K562 (cell line): ENCODE measurements around the gene DYSF.

Experiments used
- ATF7 ChIP-seq: fragments of 450-650 bp; IDR thresholded peaks from 2 replicates; pipeline ENCODE4 v1.7.1; 2014; ENCODE audit warnings: mild to moderate bottlenecking, moderate library complexity
- E2F4 ChIP-seq: sonication (generic); formaldehyde crosslinking; IDR thresholded peaks from 2 replicates; pipeline ENCODE4 v1.8.0; 2022; ENCODE audit warnings: mild to moderate bottlenecking, low read depth, missing genetic modification reagents
- POLR2A ChIP-seq: fragments of 450-650 bp; conservative IDR thresholded peaks from 2 replicates; pipeline ENCODE4 v1.6.1; 2016
- SMARCA4 ChIP-seq: fragments of 450-650 bp; IDR thresholded peaks from 2 replicates; pipeline ENCODE4 v1.6.1; 2016
- SP1 ChIP-seq: sonication (generic); formaldehyde crosslinking; IDR thresholded peaks from 2 replicates; pipeline ENCODE4 v1.8.1; 2022; ENCODE audit warnings: mild to moderate bottlenecking, missing genetic modification reagents
- ZNF41 ChIP-seq: fragments of 250-450 bp; sonication (Bioruptor Pico); conservative IDR thresholded peaks from 2 replicates; pipeline ENCODE4 v1.4.0; 2020; ENCODE audit warnings: mild to moderate bottlenecking
- TF ChIP-seq, protein P1 (sequence below): sonication (generic); formaldehyde crosslinking; IDR thresholded peaks from 2 replicates; pipeline ENCODE4 v1.8.0; 2022; ENCODE audit warnings: mild to moderate bottlenecking, missing genetic modification reagents
- TF ChIP-seq, protein P2 (sequence below): fragments of 200-800 bp; sonication (Bioruptor generic); IDR thresholded peaks from 2 replicates; pipeline ENCODE4 v1.6.1; 2016; ENCODE audit warnings: missing genetic modification characterization, missing compliant biosample characterization
- TF ChIP-seq, protein P3 (sequence below): fragments of 450-650 bp; conservative IDR thresholded peaks from 2 replicates; pipeline ENCODE4 v1.6.1; 2016; ENCODE audit warnings: missing genetic modification characterization, low read depth, mild to moderate bottlenecking, control low read depth, missing compliant biosample characterization

GRCh38 chr2:71719520-71720282 lies 266.3 kb downstream of the DYSF start:
- TF ChIP-seq, protein P1, sequence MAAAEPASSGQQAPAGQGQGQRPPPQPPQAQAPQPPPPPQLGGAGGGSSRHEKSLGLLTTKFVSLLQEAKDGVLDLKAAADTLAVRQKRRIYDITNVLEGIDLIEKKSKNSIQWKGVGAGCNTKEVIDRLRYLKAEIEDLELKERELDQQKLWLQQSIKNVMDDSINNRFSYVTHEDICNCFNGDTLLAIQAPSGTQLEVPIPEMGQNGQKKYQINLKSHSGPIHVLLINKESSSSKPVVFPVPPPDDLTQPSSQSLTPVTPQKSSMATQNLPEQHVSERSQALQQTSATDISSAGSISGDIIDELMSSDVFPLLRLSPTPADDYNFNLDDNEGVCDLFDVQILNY (CRISPR knock-in tag): no peak
- TF ChIP-seq, protein P2, sequence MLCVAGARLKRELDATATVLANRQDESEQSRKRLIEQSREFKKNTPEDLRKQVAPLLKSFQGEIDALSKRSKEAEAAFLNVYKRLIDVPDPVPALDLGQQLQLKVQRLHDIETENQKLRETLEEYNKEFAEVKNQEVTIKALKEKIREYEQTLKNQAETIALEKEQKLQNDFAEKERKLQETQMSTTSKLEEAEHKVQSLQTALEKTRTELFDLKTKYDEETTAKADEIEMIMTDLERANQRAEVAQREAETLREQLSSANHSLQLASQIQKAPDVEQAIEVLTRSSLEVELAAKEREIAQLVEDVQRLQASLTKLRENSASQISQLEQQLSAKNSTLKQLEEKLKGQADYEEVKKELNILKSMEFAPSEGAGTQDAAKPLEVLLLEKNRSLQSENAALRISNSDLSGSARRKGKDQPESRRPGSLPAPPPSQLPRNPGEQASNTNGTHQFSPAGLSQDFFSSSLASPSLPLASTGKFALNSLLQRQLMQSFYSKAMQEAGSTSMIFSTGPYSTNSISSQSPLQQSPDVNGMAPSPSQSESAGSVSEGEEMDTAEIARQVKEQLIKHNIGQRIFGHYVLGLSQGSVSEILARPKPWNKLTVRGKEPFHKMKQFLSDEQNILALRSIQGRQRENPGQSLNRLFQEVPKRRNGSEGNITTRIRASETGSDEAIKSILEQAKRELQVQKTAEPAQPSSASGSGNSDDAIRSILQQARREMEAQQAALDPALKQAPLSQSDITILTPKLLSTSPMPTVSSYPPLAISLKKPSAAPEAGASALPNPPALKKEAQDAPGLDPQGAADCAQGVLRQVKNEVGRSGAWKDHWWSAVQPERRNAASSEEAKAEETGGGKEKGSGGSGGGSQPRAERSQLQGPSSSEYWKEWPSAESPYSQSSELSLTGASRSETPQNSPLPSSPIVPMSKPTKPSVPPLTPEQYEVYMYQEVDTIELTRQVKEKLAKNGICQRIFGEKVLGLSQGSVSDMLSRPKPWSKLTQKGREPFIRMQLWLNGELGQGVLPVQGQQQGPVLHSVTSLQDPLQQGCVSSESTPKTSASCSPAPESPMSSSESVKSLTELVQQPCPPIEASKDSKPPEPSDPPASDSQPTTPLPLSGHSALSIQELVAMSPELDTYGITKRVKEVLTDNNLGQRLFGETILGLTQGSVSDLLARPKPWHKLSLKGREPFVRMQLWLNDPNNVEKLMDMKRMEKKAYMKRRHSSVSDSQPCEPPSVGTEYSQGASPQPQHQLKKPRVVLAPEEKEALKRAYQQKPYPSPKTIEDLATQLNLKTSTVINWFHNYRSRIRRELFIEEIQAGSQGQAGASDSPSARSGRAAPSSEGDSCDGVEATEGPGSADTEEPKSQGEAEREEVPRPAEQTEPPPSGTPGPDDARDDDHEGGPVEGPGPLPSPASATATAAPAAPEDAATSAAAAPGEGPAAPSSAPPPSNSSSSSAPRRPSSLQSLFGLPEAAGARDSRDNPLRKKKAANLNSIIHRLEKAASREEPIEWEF (CRISPR knock-in tag): no peak
- no peak for TF ChIP-seq SMARCA4
- TF ChIP-seq ATF7: no peak
- TF ChIP-seq E2F4 (CRISPR knock-in tag): no peak
- TF ChIP-seq, protein P3, sequence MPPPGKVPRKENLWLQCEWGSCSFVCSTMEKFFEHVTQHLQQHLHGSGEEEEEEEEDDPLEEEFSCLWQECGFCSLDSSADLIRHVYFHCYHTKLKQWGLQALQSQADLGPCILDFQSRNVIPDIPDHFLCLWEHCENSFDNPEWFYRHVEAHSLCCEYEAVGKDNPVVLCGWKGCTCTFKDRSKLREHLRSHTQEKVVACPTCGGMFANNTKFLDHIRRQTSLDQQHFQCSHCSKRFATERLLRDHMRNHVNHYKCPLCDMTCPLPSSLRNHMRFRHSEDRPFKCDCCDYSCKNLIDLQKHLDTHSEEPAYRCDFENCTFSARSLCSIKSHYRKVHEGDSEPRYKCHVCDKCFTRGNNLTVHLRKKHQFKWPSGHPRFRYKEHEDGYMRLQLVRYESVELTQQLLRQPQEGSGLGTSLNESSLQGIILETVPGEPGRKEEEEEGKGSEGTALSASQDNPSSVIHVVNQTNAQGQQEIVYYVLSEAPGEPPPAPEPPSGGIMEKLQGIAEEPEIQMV: no peak
- no peak for TF ChIP-seq POLR2A
- no peak for TF ChIP-seq ZNF41 (CRISPR knock-in tag)
- TF ChIP-seq SP1 (CRISPR knock-in tag): no peak
